HG02943 (cell line): Measurements from ENCODE around the gene IRX2.

Experiments
- ATAC-seq: cut with Tn5 transposase; IDR thresholded peaks from one replicate; pipeline ENCODE4 v1.9.1; 2021; ENCODE audit warnings: mild to moderate bottlenecking, low read depth, moderate library complexity; ENCODE audit not compliant: unreplicated experiment

The IRX2 gene

GRCh38 chr5:2721385-2722138, 29.9 kb downstream of the IRX2 start:
- no peak for ATAC-seq

- ATAC-seq = no peak
Observed at GRCh38 chr5:2719332-2719731, 32.1 kb downstream of the IRX2 start.

GRCh38 chr5:2718115-2718514, 33.4 kb downstream of the IRX2 start:
- ATAC-seq = no peak

GRCh38 chr5:2715856-2716255, 35.6 kb downstream of the IRX2 start:
- ATAC-seq = no peak

GRCh38 chr5:2714805-2715204, 36.7 kb downstream of the IRX2 start:
- no peak for ATAC-seq

- ATAC-seq = no peak
Observed at GRCh38 chr5:2714026-2714425, 37.5 kb downstream of the IRX2 start.

- no peak for ATAC-seq
Observed at GRCh38 chr5:2711446-2712425, 39.7 kb downstream of the IRX2 start.

- no peak for ATAC-seq
Observed at GRCh38 chr5:2710910-2711309, 40.6 kb downstream of the IRX2 start.

GRCh38 chr5:2709976-2710689, 41.3 kb downstream of the IRX2 start:
- no peak for ATAC-seq

- ATAC-seq = no peak
Observed at GRCh38 chr5:2708751-2709150, 42.7 kb downstream of the IRX2 start.

- ATAC-seq = no peak
Observed at GRCh38 chr5:2708132-2708531, 43.3 kb downstream of the IRX2 start.

GRCh38 chr5:2705861-2706260, 45.6 kb downstream of the IRX2 start:
- ATAC-seq = no peak

- no peak for ATAC-seq
Observed at GRCh38 chr5:2704806-2705645, 46.5 kb downstream of the IRX2 start.

- ATAC-seq = no peak
Observed at GRCh38 chr5:2704111-2704510, 47.4 kb downstream of the IRX2 start.

- ATAC-seq = no peak
Observed at GRCh38 chr5:2703615-2704014, 47.9 kb downstream of the IRX2 start.

- ATAC-seq = no peak
Observed at GRCh38 chr5:2703041-2703440, 48.4 kb downstream of the IRX2 start.

GRCh38 chr5:2702096-2702879, 49.2 kb downstream of the IRX2 start:
- ATAC-seq = no peak

- no peak for ATAC-seq
Observed at GRCh38 chr5:2701592-2701991, 49.9 kb downstream of the IRX2 start.

GRCh38 chr5:2700876-2701275, 50.6 kb downstream of the IRX2 start:
- no peak for ATAC-seq
